NCI-H748 treated with DMSO at 0.1 percent for 48 hours (cell line): ENCODE results near the gene CERS3.

Experiments used
- DNase-seq: peaks from one replicate; lab custom pipeline; 2025; lab: John Stamatoyannopoulos, UW

The CERS3 gene

DNA sequence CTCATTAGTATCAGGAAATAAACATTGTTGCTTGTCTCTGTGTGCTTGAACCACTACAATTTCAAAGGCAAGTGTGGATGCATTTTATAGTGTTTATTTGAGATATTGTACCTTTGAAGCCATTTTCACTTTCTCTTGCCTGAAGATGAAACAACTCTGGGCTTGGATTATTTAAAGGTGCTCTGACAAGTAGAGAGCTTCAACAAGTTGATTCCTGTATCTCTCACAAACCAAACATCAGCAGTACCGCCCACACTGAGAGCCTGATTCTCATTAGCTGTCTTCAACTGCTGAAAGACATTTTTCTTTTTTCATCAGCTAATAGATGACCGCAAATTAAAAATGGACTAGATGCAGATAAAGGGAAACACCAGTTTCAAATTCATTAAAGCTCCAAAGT, 806 bp upstream of the CERS3 start:
- DNase-seq = no peak

DNA sequence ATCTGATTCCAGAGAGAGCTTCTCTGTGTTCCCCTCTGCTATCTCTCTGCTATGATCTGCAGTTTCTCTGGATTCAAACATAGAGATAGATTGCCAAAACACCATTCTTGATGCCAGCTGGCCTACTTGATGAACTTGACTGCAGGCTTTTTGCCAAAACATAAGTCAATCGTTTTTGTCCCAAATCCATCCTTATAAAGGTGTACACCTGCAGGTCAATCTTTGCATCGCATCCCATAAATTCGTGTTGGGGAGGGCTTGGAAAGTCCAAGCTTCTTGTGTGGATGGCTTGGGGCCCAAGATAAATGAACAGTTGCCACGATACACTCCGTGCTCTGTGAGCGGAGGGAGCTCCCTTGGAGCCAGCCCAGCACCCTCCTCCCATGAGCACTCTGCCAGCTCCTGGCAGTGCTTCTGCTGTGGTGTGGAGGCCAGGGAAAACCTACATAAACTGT, 2.7 kb downstream of the CERS3 start:
- no peak for DNase-seq

DNA sequence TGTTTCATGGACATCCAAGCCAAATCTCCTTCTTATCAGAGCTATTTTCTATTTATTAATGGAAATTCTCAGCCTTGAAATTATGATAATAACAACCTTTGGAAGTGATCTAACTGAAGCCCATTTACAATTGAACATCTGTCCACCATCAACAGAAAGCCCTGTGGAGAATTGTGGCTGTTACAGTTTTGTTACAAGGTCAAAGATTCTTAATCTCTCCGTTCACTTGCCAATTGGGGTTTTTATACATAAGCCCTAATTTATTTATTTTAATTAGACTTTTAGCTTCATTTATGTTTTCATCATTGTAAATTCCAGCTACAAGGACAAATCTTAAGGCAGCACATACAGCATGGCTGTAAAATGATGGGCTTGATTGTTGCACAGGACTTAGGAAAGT, 3.3 kb downstream of the CERS3 start:
- DNase-seq = no peak

DNA sequence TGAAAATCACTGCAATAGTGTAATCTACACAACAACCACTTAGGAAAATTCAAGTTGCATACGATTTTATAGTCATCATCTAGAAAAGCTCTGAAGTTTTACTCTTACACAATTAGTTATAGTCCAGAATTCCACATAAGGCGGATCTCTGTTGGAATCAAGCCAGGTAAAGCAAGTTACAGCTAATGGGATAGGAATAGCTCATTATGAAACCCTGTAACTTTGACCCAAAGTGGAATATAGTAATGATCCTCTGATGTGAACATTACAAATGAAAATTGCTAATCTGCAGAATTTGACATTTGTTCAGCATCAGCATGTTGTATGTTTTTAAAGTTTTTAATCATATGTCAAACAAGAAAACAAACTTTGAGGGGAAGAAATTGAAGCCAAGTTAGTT, 4.4 kb downstream of the CERS3 start:
- no peak for DNase-seq

DNA sequence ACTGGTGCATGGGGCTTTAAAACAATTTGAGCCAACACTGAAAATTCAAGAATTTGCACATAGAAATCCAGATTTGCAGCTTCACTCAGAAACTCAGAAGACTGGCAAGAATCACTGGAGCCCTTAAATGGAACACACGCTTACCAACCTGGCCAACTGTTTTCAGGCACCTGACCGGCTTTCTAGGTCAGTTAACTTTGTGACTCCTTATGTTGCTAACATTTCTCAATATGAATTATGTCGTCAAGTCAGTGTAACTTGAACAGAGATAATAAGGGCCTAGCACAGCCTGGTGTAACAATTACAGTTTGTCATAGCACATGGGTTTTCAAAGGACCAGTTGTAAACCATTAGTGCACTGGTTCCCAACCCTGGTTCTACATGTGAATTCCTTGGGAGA, 6.8 kb downstream of the CERS3 start:
- DNase-seq = no peak

DNA sequence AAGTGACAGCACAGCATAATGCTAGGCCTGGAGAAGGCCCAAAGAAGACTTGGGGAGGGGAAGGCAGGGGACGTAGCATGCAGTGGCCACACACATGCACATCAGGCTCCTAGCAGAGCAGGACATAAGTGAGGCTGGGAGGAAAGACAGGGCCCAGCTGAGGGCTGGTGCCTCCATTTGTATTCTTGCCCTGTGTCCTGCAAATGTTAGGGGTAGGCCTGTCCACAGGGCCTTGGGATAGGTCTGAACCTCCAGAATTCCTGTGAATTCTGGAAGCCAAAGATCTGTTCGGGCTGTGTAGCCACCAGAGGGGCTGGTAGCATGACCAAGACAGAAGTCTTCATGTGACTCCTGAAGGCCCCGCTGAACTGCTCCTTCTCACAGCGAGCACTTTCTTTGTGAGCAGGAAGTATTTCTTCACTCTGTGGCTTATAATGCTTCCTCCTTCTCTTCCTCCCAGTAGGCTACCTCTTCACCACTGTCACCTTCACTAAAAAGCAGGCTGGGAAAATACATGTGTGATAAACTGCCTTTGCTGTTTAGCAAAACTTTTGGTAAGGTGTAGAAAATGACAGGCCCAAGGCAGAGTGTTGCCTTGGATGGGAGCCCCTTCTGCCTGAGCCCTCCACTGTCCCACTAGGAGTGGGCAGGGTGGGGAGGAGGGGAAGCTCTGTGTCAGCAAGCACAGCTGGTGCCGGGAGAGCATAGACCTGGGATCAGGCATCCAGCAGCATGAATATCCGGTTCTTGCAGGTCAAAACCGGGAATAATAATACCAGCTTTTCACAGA, 8.4 kb downstream of the CERS3 start:
- no peak for DNase-seq

DNA sequence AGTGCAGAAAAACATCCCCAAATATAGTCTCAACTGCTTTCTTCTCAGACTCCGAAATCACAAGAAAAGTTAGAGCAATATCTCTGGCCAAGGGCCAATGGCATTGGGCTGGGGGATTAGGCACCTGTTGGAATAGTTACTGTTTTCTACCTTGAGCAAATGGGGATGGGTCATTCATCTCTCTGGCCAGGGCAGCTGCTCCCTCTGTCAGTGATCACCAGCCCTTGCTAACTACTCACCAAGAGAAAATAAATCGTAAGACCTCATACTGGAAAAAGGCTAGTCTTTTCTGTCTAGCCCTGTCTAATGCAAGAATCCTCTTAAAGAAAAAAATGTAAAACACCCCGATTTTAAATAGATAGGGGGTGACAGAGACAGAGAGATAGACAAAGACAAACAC, 10.9 kb downstream of the CERS3 start:
- no peak for DNase-seq

DNA sequence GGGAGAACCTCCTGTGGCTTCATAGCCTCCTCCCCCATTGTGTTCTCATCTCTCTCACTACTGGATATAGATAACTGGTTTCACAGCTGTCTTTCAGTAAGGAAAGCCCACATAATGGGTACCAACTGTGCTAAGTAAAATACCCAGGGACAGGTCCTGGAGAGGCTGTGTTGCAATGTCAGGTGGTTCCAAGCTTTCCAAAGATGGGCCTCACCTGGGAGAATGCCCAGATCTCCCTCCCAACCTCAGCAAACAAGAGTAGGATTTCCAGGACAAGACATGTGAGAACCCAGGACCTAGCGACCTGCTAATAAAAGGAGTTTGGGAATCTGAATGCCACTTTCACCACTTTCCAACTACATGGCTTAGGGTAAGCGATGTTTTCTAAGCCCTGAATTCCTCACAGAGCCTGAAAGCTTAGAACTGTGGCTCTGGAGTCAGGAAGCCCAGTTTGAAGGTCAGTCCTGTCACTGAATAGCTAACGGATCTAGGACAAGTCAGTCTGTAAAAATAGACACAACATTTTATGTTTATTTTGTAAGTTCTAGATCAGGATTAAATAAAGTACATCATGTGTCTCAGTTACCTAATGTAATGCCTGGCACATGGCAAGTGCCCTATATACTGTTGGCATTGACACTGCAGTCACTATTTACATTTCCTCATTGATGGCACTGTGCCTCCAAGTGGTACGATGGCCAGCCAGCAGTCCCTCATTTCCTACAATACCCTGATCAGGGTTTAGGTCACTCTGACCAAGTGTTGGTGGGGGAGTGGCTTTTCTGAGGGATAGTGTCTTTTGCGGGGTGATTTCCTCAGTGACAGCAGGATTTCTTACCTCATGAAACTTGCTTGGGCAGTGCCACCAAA, 11.9 kb downstream of the CERS3 start:
- DNase-seq = no peak

DNA sequence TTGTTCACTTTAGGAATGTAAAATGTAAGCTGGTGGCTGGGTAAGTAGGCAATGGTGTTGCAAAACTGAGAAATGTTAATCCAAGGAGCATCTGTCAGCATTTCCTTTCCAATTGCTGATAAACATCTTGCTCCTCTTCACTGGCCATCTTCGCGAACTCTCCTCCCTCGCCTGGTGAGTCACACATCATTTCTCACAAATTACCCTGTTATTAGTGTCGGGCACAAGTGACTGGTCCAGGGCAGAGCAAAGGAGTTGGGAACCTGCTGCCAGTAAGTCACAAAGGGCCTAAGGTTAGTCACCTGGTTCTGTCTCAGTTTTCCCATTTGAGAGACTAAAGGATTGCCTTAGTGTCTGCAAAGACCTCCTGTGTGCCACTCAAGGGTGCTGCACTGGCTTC, 13.0 kb downstream of the CERS3 start:
- DNase-seq = no peak

DNA sequence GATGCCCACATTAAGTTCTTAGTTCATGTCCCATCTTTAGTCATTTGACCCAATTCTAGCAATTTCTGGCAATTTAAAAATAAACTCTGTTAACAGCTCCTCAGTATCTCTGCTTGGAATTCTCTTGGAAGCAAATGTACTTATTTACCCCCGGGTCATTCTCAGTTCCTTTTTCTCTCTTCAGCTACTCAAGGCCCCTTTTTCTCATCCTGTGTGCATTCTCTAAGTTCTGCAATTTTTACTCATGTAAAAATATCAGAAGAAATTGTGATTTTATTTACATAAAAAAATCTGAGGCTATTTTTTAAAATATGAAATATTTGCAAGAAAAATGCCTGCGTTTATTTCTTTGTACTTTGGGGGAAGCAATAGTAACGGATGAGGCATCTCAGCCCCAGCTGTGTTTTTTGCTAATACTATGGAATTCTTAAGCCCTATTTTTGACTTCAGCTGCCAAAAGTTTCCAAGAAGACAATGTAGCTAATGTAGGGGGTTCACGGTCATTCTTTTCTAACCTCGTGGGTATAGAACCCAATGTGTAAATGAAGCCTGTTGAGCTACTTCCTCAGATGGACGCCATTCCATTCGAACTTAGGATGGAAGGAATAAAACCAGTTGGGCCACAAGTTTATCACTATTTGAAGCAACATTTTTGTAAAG, 20.0 kb downstream of the CERS3 start:
- no peak for DNase-seq

DNA sequence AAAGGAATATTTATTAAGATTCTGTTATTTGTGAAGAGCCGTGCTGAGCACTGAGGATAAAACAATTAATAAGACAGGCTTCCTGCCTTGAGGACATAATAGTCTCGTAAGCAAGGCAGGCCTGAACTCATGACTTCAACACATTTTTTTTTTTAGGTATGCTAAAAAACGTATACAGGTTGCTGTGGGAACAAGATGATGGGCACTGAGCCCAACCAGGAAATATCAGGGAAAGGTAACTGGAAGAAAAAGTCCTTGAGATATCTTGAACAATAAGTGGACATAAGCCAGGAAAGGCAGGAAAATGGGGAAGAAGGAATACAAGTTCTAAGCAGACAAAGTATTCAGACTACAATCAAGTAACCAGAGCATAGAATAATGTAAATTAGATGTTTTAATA, 26.1 kb downstream of the CERS3 start:
- DNase-seq = no peak

DNA sequence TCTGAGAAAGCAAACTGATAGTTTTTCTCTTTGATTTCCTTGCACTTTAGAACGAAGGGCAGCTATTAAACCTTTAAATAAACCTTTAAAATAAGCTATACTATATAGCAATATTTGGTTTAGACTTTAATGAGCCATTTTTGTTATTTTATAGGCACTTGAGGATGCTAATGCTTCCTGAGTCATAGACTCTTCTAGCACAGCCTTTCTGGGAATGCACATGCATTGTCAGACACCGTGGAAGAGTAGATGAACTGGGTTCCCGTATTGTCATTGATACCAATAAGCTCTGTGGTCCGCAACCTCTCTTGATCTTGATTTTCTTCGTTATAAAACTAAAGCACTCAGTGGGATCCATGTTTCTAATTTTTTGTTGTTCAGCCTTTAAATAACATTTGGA, 27.6 kb downstream of the CERS3 start:
- no peak for DNase-seq

DNA sequence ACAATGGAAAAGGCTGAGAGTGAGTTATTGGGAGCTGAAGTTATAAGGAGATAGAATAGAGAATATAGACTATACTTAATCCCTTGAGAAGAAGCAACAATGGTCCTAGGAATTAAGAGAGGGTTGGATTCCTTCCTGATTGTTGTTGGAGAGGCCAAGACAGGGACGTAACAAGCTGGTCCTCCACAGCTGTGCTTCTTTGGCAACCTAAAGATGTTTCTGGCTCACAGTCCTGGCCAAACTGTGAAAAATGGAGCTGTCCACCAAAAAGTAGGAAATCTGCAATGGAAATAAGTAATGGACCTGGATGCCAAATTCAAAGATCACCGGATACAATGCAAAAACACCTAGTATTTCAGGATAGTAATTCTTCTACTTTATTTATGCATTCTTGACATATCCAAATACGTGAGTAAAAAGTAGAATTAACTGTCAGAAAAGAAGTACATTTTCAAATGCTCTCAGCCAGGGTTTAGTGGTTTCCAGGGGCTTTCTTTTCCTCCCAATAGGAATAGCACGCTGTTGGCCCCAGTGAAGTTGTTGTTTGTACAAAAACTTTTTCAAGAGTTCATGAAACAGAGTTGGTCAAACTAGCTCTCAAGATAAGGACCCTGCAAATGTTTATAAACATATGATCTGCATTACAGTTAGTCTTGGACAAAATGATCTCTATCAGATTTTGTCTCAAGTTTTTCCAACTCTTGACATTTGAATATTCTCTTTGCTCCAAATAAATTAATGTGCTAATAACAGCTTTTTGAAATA, 28.3 kb downstream of the CERS3 start:
- DNase-seq = no peak

DNA sequence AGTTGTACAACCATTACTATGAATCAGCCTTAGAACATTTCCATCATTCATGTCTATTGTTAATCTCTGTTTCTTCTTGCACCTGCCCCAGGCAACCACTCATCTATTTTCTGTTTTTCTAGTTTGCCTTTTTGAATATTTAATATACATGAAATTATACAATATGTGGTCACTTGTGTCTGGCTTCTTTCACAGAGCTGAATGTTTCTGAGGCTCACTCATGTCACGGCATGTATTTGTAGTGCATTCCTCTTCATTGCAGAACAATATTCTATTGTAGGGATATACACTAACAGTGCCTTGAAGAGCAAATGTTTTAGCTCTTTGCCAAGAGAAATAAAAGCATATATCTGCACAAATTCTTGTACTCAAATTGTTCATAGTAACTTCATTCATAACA, 32.9 kb downstream of the CERS3 start:
- no peak for DNase-seq

DNA sequence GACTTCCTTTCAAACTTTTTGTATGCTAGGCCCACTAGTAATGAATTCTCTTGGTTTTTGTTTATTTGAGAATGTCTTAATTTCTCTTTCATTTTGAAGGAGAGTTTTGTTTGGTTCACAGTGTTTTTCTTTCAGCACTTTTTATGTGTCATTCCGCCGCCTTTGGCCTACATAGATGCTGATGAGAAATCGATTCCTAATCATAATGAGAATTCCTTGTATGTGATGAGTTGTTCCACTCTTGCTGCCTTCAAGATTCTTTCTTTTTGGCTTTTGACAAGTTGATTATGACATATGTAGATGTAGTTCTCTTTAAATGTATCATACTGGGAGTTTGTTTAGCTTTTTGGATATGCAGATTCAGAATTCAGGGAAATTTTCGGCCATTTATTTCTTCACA, 35.5 kb downstream of the CERS3 start:
- no peak for DNase-seq

DNA sequence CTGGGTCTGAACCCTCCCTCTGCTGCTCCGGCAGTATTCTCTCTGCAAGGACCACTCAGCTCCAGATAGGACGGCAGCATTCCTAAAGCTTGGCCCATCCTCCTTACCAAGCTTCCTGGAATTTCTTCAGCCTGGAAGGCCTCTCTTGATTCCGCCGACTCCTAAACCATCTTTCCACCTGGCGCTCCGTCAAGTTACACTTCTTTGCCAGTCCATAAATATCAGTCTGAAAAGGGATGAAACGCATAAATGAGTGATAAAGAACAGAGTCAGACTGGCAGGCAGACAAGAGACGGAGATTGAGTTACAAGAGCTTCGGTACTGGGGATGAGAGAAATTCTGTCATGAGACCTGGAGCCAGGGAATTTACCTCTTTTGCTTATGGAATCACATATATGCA, 44.3 kb downstream of the CERS3 start:
- no peak for DNase-seq

DNA sequence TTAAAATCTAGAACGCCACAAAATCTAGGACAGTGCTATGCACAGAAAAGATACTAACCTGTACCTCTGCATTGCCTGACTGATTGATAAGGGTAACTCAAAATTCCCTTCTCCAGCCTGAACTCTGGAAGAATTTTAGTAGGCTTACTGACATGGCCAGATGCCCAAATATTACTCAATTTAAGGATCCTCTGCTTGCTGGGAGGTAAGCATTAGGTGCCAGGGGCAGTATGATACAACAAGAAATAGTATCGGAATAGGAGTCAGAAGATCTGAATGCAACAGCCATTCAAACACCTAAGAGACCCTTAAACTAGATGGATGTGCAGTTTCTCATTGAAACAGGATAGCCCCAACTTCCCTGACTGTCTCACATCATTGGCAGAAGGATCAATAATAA, 45.4 kb downstream of the CERS3 start:
- no peak for DNase-seq

DNA sequence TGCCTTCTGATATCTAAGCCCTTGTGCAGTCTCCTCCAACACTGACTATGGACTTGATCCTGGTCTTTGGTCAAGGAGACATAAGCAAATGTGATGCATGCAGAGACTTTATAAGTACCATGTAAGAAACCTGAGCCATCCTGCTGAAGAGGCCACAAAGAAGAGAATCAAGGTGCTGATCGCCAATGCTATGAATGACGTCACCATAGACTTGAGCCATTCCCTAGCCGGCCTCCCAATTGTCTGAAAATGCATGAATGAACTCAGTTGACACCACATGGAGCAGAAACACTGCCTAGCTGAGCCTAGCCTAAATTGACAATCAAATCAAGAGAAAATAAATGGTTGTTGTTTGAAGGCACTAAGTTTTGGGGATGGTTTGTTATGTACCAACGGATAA, 51.9 kb downstream of the CERS3 start:
- DNase-seq = no peak

DNA sequence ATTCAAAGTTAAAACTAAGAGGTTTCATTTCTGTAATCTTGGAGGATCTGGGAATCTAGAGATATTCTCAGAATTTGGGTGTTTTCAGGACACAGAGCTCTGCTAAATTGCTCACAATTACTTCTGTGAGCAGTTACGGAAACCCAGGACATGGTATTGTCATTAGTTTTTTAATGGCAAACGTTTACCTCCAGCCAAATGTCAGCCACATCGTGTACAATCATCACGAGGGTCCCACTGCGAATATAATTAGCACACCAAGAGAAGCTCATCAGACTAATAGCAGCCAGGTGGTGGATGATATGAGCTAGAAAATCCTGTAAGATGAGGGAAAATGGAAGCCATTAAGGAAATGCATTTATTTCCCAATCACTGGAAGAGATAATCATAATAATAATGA, 56.0 kb downstream of the CERS3 start:
- DNase-seq = no peak

DNA sequence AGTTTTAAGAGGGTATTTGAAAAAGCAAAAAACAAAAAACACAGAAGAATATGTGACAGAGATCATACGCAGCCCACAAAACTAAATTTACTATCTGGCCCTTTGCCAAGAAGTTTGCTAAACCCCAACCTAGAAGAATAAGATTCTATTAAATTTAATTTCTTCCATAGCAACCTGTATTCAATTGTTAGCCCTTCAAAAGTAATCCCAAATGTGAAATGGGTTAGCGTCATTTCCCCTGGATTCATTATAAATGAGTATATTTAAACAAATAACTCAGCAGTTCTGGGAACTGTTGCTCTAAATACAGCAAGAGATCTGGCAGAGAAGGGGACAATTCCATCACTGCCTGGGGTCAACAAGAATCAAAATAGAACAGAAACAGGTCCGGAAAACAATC, 56.8 kb downstream of the CERS3 start:
- no peak for DNase-seq

DNA sequence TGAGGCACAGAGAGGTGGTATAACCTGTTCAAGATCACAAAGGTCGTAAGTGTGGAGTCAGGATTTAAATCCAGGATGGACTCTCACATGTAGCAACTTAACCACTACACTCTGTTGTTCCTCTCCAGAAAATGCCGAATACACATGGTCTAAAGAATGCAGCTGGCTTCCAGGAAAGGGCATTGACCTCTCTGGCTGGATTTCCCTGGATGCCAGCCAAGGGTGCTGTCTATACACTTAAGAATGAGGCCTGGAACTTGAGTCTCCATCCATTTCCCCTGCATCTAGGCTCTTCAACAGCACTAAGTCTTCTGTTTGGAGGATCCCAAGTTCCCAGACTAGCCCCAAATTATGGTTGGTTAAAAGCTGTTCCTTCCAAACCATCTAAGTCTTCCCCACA, 60.5 kb downstream of the CERS3 start:
- no peak for DNase-seq

DNA sequence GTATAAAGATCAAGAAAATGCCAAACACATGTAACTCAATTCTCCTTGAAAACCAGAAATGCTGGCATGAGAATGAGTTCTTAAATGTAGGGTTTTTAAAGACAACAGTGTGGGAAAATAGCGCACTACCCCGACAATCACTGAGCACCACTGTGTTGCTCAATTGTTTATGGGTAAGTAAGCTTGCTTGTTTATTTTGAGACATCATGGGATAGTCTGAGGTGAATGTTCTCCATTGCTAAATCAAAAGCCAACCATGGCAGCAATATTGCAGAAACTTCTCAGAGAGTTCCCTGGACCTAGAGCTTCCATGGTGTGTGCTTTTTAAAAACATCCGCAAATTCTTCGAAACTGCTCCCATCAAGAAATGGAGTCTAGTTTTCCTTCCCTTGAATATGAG, 62.7 kb downstream of the CERS3 start:
- DNase-seq = no peak
